Measurements from ENCODE around the gene TMEM130. TPM values are rescaled to one million over a fixed set of nuclear protein-coding genes. Genes with fewer than 3 reads are reported as not detected.

Gene TMEM130
- polyA plus RNA-seq, 1 donor from 2014 or later: 12.3 TPM

- Histone ChIP-seq H3K9me2 (ENCODE audit: insufficient read depth, low read length) (no peaks in the 10 kb centered on the region), H3K9me3 (ENCODE audit: low read length) (no peaks in the 10 kb centered on the region), H3K27me3 (ENCODE audit: insufficient read depth, low read depth, low read length) (no peaks in the 10 kb centered on the region), H3K9ac (ENCODE audit: low read length) (no peak overlapping the region), H3K79me2 (replicated peaks; ENCODE audit: insufficient read depth, low read length) (no peaks in the 10 kb centered on the region), H3K27ac (ENCODE audit: low read length) (no peak overlapping the region), H3F3A (ENCODE audit: insufficient read depth, low read length, poor library complexity, severe bottlenecking) (no peaks in the 10 kb centered on the region), H3K36me3 (ENCODE audit: insufficient read depth, low read length) (no peaks in the 10 kb centered on the region), H3K4me2 (ENCODE audit: low read length) (no peak overlapping the region), H3K4me3 (ENCODE audit: low read length) (no peak overlapping the region), H4K20me1 (ENCODE audit: insufficient read depth) (no peaks in the 10 kb centered on the region), H2AFZ (ENCODE audit: low read depth, low read length) (no peak overlapping the region)
- TF ChIP-seq MXI1 (conservative IDR thresholded peaks at IDR 0.05; ENCODE audit: poor library complexity, severe bottlenecking) (no peak), SMC3 (conservative IDR thresholded peaks at IDR 0.05; ENCODE audit: poor library complexity) (no peak), TAF1 (IDR thresholded peaks at IDR 0.05; ENCODE audit: low read depth) (no peak), EZH2 (IDR thresholded peaks at IDR 0.05; ENCODE audit: borderline replicate concordance, insufficient read depth, low read length, poor library complexity, severe bottlenecking) (no peak), REST (IDR thresholded peaks at IDR 0.05; ENCODE audit: borderline replicate concordance) (no peak), EP300 (conservative IDR thresholded peaks at IDR 0.05; ENCODE audit: poor library complexity, severe bottlenecking) (no peak), CTCF (IDR thresholded peaks at IDR 0.05; ENCODE audit: poor library complexity, severe bottlenecking) (no peak), POLR2AphosphoS5 (IDR thresholded peaks at IDR 0.05) (no peak), RAD21 (conservative IDR thresholded peaks at IDR 0.05) (no peak)
Observed at GRCh38 chr7:98837630-98837972, 32.2 kb downstream of the TMEM130 start.

GRCh38 chr7:98836811-98837629 is 32.8 kb downstream of the TMEM130 start:
- Histone ChIP-seq H3K9me3 (ENCODE audit: low read length) (no peaks in the 10 kb centered on the region), H3K9ac (ENCODE audit: low read length) (no peak overlapping the region), H3K9me2 (ENCODE audit: insufficient read depth, low read length) (no peaks in the 10 kb centered on the region), H3F3A (ENCODE audit: insufficient read depth, low read length, poor library complexity, severe bottlenecking) (no peaks in the 10 kb centered on the region), H3K4me3 (ENCODE audit: low read length) (no peak overlapping the region), H3K27ac (ENCODE audit: low read length) (no peak overlapping the region), H4K20me1 (ENCODE audit: insufficient read depth) (no peaks in the 10 kb centered on the region), H3K27me3 (ENCODE audit: insufficient read depth, low read depth, low read length) (no peaks in the 10 kb centered on the region), H2AFZ (ENCODE audit: low read depth, low read length) (no peak overlapping the region), H3K79me2 (replicated peaks; ENCODE audit: insufficient read depth, low read length) (no peaks in the 10 kb centered on the region), H3K4me2 (ENCODE audit: low read length) (no peak overlapping the region), H3K36me3 (ENCODE audit: insufficient read depth, low read length) (no peaks in the 10 kb centered on the region)
- TF ChIP-seq TAF1 (IDR thresholded peaks at IDR 0.05; ENCODE audit: low read depth) (no peak), MXI1 (conservative IDR thresholded peaks at IDR 0.05; ENCODE audit: poor library complexity, severe bottlenecking) (no peak), REST (IDR thresholded peaks at IDR 0.05; ENCODE audit: borderline replicate concordance) (no peak), CTCF (IDR thresholded peaks at IDR 0.05; ENCODE audit: poor library complexity, severe bottlenecking) (peak; percentile 67), SMC3 (conservative IDR thresholded peaks at IDR 0.05; ENCODE audit: poor library complexity) (peak; percentile 78), EZH2 (IDR thresholded peaks at IDR 0.05; ENCODE audit: borderline replicate concordance, insufficient read depth, low read length, poor library complexity, severe bottlenecking) (no peak), RAD21 (conservative IDR thresholded peaks at IDR 0.05) (peak; percentile 73)

All from neural cell (in vitro differentiated cells).